ENCODE data around the gene SFT2D1.

Gene SFT2D1

GRCh38 chr6:166333172-166333995 lies 9.0 kb downstream of the SFT2D1 start:
- DNase-seq (ENCODE audit: low read depth), result no peak

- no peak for DNase-seq (ENCODE audit: low read depth)
Observed at GRCh38 chr6:166331503-166332415, 10.6 kb downstream of the SFT2D1 start.

- no peak for DNase-seq (ENCODE audit: low read depth)
Observed at GRCh38 chr6:166330612-166331011, 11.7 kb downstream of the SFT2D1 start.

GRCh38 chr6:166325383-166326042 lies 16.8 kb downstream of the SFT2D1 start:
- no peak for DNase-seq (ENCODE audit: low read depth)

- no peak for DNase-seq (ENCODE audit: low read depth)
Observed at GRCh38 chr6:166323395-166323794, 18.9 kb downstream of the SFT2D1 start.

GRCh38 chr6:166318649-166319600 lies 23.4 kb downstream of the SFT2D1 start:
- DNase-seq (ENCODE audit: low read depth), result no peak

- no peak for DNase-seq (ENCODE audit: low read depth)
Observed at GRCh38 chr6:166318227-166318626, 24.1 kb downstream of the SFT2D1 start.

GRCh38 chr6:166317261-166318212 lies 24.8 kb downstream of the SFT2D1 start:
- DNase-seq (ENCODE audit: low read depth), result no peak

GRCh38 chr6:166315436-166315835 lies 26.9 kb downstream of the SFT2D1 start:
- no peak for DNase-seq (ENCODE audit: low read depth)

GRCh38 chr6:166314454-166314853 lies 27.9 kb downstream of the SFT2D1 start:
- DNase-seq (ENCODE audit: low read depth), result no peak

- no peak for DNase-seq (ENCODE audit: low read depth)
Observed at GRCh38 chr6:166313255-166314070, 28.9 kb downstream of the SFT2D1 start.

- DNase-seq (ENCODE audit: low read depth), result no peak
Observed at GRCh38 chr6:166312832-166313231, 29.5 kb downstream of the SFT2D1 start.

GRCh38 chr6:166310634-166311033 lies 31.7 kb downstream of the SFT2D1 start:
- no peak for DNase-seq (ENCODE audit: low read depth)

GRCh38 chr6:166309977-166310376 lies 32.4 kb downstream of the SFT2D1 start:
- DNase-seq (ENCODE audit: low read depth), result no peak

GRCh38 chr6:166308769-166309589 lies 33.4 kb downstream of the SFT2D1 start:
- DNase-seq (ENCODE audit: low read depth), result no peak

GRCh38 chr6:166308033-166308768 lies 34.1 kb downstream of the SFT2D1 start, which contains the start of gene PRR18:
Gene PRR18 (minus strand): TSS chr6:166308392. CDS start chr6:166308142, 250 bp downstream.
- DNase-seq (ENCODE audit: low read depth), result no peak

Measured in stimulated activated CD8-positive, alpha-beta memory T cell treated with anti-CD3 and anti-CD28 coated beads, Interleukin-7, amount 100 ng/mL, for 24 hours (primary cell).